ENCODE data around the gene ALG12. TPM values are rescaled to one million over a fixed set of nuclear protein-coding genes. Genes with fewer than 3 reads are reported as not detected.

Gene ALG12
- total RNA-seq, 1 experiment from 2014 or later: 29.2 TPM

- TF ChIP-seq, protein P1, sequence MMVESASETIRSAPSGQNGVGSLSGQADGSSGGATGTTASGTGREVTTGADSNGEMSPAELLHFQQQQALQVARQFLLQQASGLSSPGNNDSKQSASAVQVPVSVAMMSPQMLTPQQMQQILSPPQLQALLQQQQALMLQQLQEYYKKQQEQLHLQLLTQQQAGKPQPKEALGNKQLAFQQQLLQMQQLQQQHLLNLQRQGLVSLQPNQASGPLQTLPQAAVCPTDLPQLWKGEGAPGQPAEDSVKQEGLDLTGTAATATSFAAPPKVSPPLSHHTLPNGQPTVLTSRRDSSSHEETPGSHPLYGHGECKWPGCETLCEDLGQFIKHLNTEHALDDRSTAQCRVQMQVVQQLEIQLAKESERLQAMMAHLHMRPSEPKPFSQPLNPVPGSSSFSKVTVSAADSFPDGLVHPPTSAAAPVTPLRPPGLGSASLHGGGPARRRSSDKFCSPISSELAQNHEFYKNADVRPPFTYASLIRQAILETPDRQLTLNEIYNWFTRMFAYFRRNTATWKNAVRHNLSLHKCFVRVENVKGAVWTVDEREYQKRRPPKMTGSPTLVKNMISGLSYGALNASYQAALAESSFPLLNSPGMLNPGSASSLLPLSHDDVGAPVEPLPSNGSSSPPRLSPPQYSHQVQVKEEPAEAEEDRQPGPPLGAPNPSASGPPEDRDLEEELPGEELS (CRISPR knock-in tag; IDR thresholded peaks at IDR 0.05): no peak
These were observed 17.6 kb downstream of the ALG12 start (continued) for GRCh38 chr22:49900441-49901230.

DNA sequence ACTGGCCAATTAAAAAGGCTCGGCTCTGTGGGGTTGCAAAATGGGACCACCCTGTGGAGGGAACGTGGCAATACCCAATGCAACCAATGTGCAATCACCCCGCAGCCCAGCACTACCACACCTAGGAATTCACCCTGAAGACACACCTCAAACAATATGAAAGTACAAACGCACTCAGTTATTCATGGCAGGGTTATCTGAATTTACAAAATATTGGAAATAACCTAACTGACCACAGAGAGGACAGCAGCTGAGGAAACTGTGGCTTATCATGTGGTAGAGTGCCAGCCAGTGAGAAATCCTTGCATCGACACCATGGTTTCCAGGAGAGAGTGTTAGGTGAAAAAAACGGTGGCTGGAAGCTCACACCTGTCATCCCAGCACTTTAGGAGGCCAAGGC lies 18.7 kb downstream of the ALG12 start:
- H3K4me3 Mint-ChIP-seq: no peak overlapping the region
- H3K27ac Mint-ChIP-seq: no peak overlapping the region
- DNase-seq (ENCODE audit: low spot score) (no peak), ATAC-seq (no peak)
- CTCF ChIA-PET: interaction anchor here (0.7 kb wide), 1 partner anchor 131 kb away, joined by 4 read pairs; no protein-coding TSS in a partner anchor
- H3K27me3 Mint-ChIP-seq (ENCODE audit: low read depth): no peaks in the 10 kb centered on the region; the same call in 1 of the 2 replicates
- no peaks in the 10 kb centered on the region for H3K4me1 Mint-ChIP-seq
- POLR2A ChIA-PET: no interaction called here
- peaks cover 29% of the 10 kb centered on the region for H3K9me3 Mint-ChIP-seq
- peaks cover 48% of the 10 kb centered on the region for H3K36me3 Mint-ChIP-seq
- no peak for TF ChIP-seq FOXJ3 (CRISPR knock-in tag; IDR thresholded peaks at IDR 0.05; ENCODE audit: borderline replicate concordance)
- no peak for TF ChIP-seq KAT7 (CRISPR knock-in tag; IDR thresholded peaks at IDR 0.05; ENCODE audit: borderline replicate concordance)
- TF ChIP-seq AFF4 (CRISPR knock-in tag; IDR thresholded peaks at IDR 0.05; ENCODE audit: borderline replicate concordance): no peak
- no peak for TF ChIP-seq ZNF138 (CRISPR knock-in tag; conservative IDR thresholded peaks at IDR 0.05)
- no peak for TF ChIP-seq MYBL2 (CRISPR knock-in tag; IDR thresholded peaks at IDR 0.05)
- TF ChIP-seq SP1 (CRISPR knock-in tag; conservative IDR thresholded peaks at IDR 0.05): no peak
- no peak for TF ChIP-seq MXD4 (CRISPR knock-in tag; IDR thresholded peaks at IDR 0.05; ENCODE audit: borderline replicate concordance)
- TF ChIP-seq ZBTB21 (CRISPR knock-in tag; IDR thresholded peaks at IDR 0.05; ENCODE audit: borderline replicate concordance): no peak
- TF ChIP-seq, protein P2, sequence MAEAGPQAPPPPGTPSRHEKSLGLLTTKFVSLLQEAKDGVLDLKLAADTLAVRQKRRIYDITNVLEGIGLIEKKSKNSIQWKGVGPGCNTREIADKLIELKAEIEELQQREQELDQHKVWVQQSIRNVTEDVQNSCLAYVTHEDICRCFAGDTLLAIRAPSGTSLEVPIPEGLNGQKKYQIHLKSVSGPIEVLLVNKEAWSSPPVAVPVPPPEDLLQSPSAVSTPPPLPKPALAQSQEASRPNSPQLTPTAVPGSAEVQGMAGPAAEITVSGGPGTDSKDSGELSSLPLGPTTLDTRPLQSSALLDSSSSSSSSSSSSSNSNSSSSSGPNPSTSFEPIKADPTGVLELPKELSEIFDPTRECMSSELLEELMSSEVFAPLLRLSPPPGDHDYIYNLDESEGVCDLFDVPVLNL (CRISPR knock-in tag; IDR thresholded peaks at IDR 0.05; ENCODE audit: borderline replicate concordance, low read depth): no peak
- no peak for TF ChIP-seq ZNF396 (CRISPR knock-in tag; IDR thresholded peaks at IDR 0.05; ENCODE audit: borderline replicate concordance)
- TF ChIP-seq SMAD4 (CRISPR knock-in tag; IDR thresholded peaks at IDR 0.05): no peak
- no peak for TF ChIP-seq ESRRA (CRISPR knock-in tag; IDR thresholded peaks at IDR 0.05; ENCODE audit: borderline replicate concordance)
- TF ChIP-seq CTCF (IDR thresholded peaks at IDR 0.05): no peak
- no peak for TF ChIP-seq TP53 (CRISPR knock-in tag; IDR thresholded peaks at IDR 0.05)
- TF ChIP-seq, protein P3, sequence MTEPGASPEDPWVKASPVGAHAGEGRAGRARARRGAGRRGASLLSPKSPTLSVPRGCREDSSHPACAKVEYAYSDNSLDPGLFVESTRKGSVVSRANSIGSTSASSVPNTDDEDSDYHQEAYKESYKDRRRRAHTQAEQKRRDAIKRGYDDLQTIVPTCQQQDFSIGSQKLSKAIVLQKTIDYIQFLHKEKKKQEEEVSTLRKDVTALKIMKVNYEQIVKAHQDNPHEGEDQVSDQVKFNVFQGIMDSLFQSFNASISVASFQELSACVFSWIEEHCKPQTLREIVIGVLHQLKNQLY (CRISPR knock-in tag; IDR thresholded peaks at IDR 0.05): no peak
- TF ChIP-seq GRHL2 (CRISPR knock-in tag; IDR thresholded peaks at IDR 0.05; ENCODE audit: insufficient replicate concordance, severe bottlenecking): no peak

Measured in WTC11 (cell line).